Mesendoderm (in vitro differentiated cells): ENCODE results near the gene CLSTN2.
A peak's percentile ranks its signal among the peaks of the same experiment; 100 is the strongest.

Experiments used
- DNase-seq: peaks from one replicate; pipeline ENCODE4 v3.0.0; 2013
- H2AK5ac ChIP-seq: 2 replicates; pipeline ENCODE4 v1.6.1; 2013; ENCODE audit warnings: low read length, inconsistent platforms
- H2BK120ac ChIP-seq: 2 replicates; pipeline ENCODE4 v1.6.1; 2013; ENCODE audit warnings: low read depth, mild to moderate bottlenecking, low read length, moderate library complexity, mixed read lengths
- H2BK15ac ChIP-seq: replicated peaks from 2 replicates; pipeline ENCODE4 v1.6.1; 2013; ENCODE audit warnings: low read depth, mild to moderate bottlenecking, moderate library complexity
- H2BK5ac ChIP-seq: 2 replicates; pipeline ENCODE4 v1.6.1; 2013; ENCODE audit warnings: low read length, inconsistent platforms
- H3K18ac ChIP-seq: 2 replicates; pipeline ENCODE4 v1.6.1; 2013; ENCODE audit warnings: mild to moderate bottlenecking, low read length, mixed read lengths
- H3K23ac ChIP-seq: one replicate; pipeline ENCODE4 v1.6.1; 2013; ENCODE audit warnings: low read length
- H3K27ac ChIP-seq: 2 replicates; pipeline ENCODE4 v1.5.1; 2013; ENCODE audit warnings: low read depth, mild to moderate bottlenecking, inconsistent platforms, low read length, moderate library complexity
- H3K27me3 ChIP-seq: 2 replicates; pipeline ENCODE4 v1.6.1; 2013; ENCODE audit warnings: low read length, control low read depth, mild to moderate bottlenecking, inconsistent platforms; ENCODE audit not compliant: insufficient read depth, poor library complexity
- H3K36me3 ChIP-seq: 2 replicates; pipeline ENCODE4 v1.6.1; 2013; ENCODE audit warnings: low read length, inconsistent platforms; ENCODE audit not compliant: control insufficient read depth, insufficient read depth
- H3K4ac ChIP-seq: one replicate; pipeline ENCODE4 v1.6.1; 2013; ENCODE audit warnings: low read depth, mild to moderate bottlenecking, low read length, moderate library complexity
- H3K4me1 ChIP-seq: 2 replicates; pipeline ENCODE4 v1.6.1; 2013; ENCODE audit warnings: low read depth, low read length, inconsistent platforms; ENCODE audit not compliant: control insufficient read depth
- H3K4me2 ChIP-seq: 2 replicates; pipeline ENCODE4 v1.6.1; 2013; ENCODE audit warnings: low read length
- H3K4me3 ChIP-seq: 2 replicates; pipeline ENCODE4 v1.5.1; 2013; ENCODE audit warnings: mild to moderate bottlenecking, low read length
- H3K56ac ChIP-seq: one replicate; pipeline ENCODE4 v1.6.1; 2013; ENCODE audit warnings: low read length
- H3K79me1 ChIP-seq: 2 replicates; pipeline ENCODE4 v1.6.1; 2013; ENCODE audit warnings: low read length, inconsistent platforms
- H3K79me2 ChIP-seq: 2 replicates; pipeline ENCODE4 v1.6.1; 2013; ENCODE audit warnings: mild to moderate bottlenecking, low read length; ENCODE audit not compliant: control insufficient read depth, insufficient read depth
- H3K9ac ChIP-seq: 2 replicates; pipeline ENCODE4 v1.6.1; 2013; ENCODE audit warnings: low read length, inconsistent platforms
- H4K5ac ChIP-seq: one replicate; pipeline ENCODE4 v1.6.1; 2013; ENCODE audit warnings: low read length
- H4K8ac ChIP-seq: one replicate; pipeline ENCODE4 v1.6.1; 2013; ENCODE audit warnings: low read depth, mild to moderate bottlenecking, control low read depth, low read length, moderate library complexity
- WGBS: extraction: QIAGEN DNeasy Blood & Tissue Kit; methylation state at CpG from one replicate; pipeline ENCODE4 v1.1.7; 2013; ENCODE audit warnings: low lambda C conversion rate, missing lambda C conversion rate; ENCODE audit not compliant: insufficient coverage; ENCODE audit errors: extremely low coverage; 5-methylcytosine and 5-hydroxymethylcytosine counted together

The CLSTN2 gene

GRCh38 chr3:140427786-140428185 is 492.8 kb downstream of the CLSTN2 start:
- Histone ChIP-seq H3K27ac (no peak overlapping the region), H2AK5ac (no peak overlapping the region), H3K4me3 (no peak overlapping the region), H2BK5ac (no peak overlapping the region), H3K18ac (no peak overlapping the region), H3K9ac (no peak overlapping the region), H4K5ac (no peak overlapping the region), H3K56ac (peak overlapping the region; percentile 3), H3K4ac (no peak overlapping the region), H2BK15ac (no peak overlapping the region), H4K8ac (no peak overlapping the region), H3K27me3 (no peaks in the 10 kb centered on the region), H3K23ac (no peak overlapping the region), H3K4me2 (no peak overlapping the region), H3K4me1 (no peaks in the 10 kb centered on the region), H3K36me3 (no peaks in the 10 kb centered on the region), H3K79me1 (no peaks in the 10 kb centered on the region), H2BK120ac (no peak overlapping the region), H3K79me2 (no peaks in the 10 kb centered on the region)
- no peak for DNase-seq
- WGBS = no CpG with 5 or more reads among the region's 1 CpG

- no peak for DNase-seq
- H2AK5ac ChIP-seq = no peak overlapping the region
- H4K5ac ChIP-seq = no peak overlapping the region
- H3K18ac ChIP-seq = no peak overlapping the region
- no peaks in the 10 kb centered on the region for H3K4me1 ChIP-seq
- H3K9ac ChIP-seq = no peak overlapping the region
- no peak overlapping the region for H3K4me3 ChIP-seq
- H3K27ac ChIP-seq = no peak overlapping the region
- H3K4me2 ChIP-seq = no peak overlapping the region
- H3K79me2 ChIP-seq = no peaks in the 10 kb centered on the region
- no peak overlapping the region for H2BK5ac ChIP-seq
- H3K79me1 ChIP-seq = no peaks in the 10 kb centered on the region
- H2BK15ac ChIP-seq = no peak overlapping the region
- WGBS = no CpG with 5 or more reads among the region's 3 CpGs
- H3K23ac ChIP-seq = no peak overlapping the region
- no peak overlapping the region for H4K8ac ChIP-seq
- no peaks in the 10 kb centered on the region for H3K27me3 ChIP-seq
- no peak overlapping the region for H3K56ac ChIP-seq
- no peak overlapping the region for H2BK120ac ChIP-seq
- no peak overlapping the region for H3K4ac ChIP-seq
- H3K36me3 ChIP-seq = no peaks in the 10 kb centered on the region
Observed at GRCh38 chr3:140428380-140428779, 493.4 kb downstream of the CLSTN2 start.

- no peak overlapping the region for H2BK15ac ChIP-seq
- no peaks in the 10 kb centered on the region for H3K36me3 ChIP-seq
- no peaks in the 10 kb centered on the region for H3K4me1 ChIP-seq
- no peak overlapping the region for H3K4me2 ChIP-seq
- H3K23ac ChIP-seq = no peak overlapping the region
- H3K27ac ChIP-seq = no peak overlapping the region
- no peak overlapping the region for H3K56ac ChIP-seq
- no peaks in the 10 kb centered on the region for H3K79me1 ChIP-seq
- no peak overlapping the region for H3K4ac ChIP-seq
- WGBS = no CpG with 5 or more reads among the region's 1 CpG
- H3K27me3 ChIP-seq = no peaks in the 10 kb centered on the region
- H3K4me3 ChIP-seq = no peak overlapping the region
- H3K18ac ChIP-seq = no peak overlapping the region
- H2BK120ac ChIP-seq = no peak overlapping the region
- no peak overlapping the region for H2AK5ac ChIP-seq
- no peak overlapping the region for H2BK5ac ChIP-seq
- no peak for DNase-seq
- no peak overlapping the region for H4K8ac ChIP-seq
- H3K79me2 ChIP-seq = no peaks in the 10 kb centered on the region
- H3K9ac ChIP-seq = no peak overlapping the region
- no peak overlapping the region for H4K5ac ChIP-seq
Observed at GRCh38 chr3:140429791-140430190, 494.8 kb downstream of the CLSTN2 start.

GRCh38 chr3:140430494-140430893 is 495.5 kb downstream of the CLSTN2 start:
- Histone ChIP-seq H3K79me1 (no peaks in the 10 kb centered on the region), H2BK120ac (no peak overlapping the region), H3K27ac (no peak overlapping the region), H3K79me2 (no peaks in the 10 kb centered on the region), H3K4me1 (no peaks in the 10 kb centered on the region), H3K4ac (no peak overlapping the region), H4K8ac (no peak overlapping the region), H3K36me3 (no peaks in the 10 kb centered on the region), H3K4me3 (no peak overlapping the region), H3K18ac (no peak overlapping the region), H3K4me2 (no peak overlapping the region), H4K5ac (no peak overlapping the region), H3K56ac (no peak overlapping the region), H3K23ac (no peak overlapping the region), H2AK5ac (no peak overlapping the region), H2BK15ac (no peak overlapping the region), H3K27me3 (no peaks in the 10 kb centered on the region), H2BK5ac (no peak overlapping the region), H3K9ac (no peak overlapping the region)
- no peak for DNase-seq
- no CpG with 5 or more reads among the region's 7 CpGs for WGBS

- Histone ChIP-seq H3K36me3 (no peaks in the 10 kb centered on the region), H3K4me3 (no peak overlapping the region), H2BK120ac (no peak overlapping the region), H3K4ac (no peak overlapping the region), H3K79me2 (no peaks in the 10 kb centered on the region), H2BK15ac (no peak overlapping the region), H3K56ac (no peak overlapping the region), H3K23ac (no peak overlapping the region), H3K18ac (no peak overlapping the region), H3K9ac (no peak overlapping the region), H2BK5ac (no peak overlapping the region), H4K5ac (no peak overlapping the region), H3K79me1 (no peaks in the 10 kb centered on the region), H3K27me3 (no peaks in the 10 kb centered on the region), H4K8ac (no peak overlapping the region), H3K27ac (no peak overlapping the region), H2AK5ac (no peak overlapping the region), H3K4me1 (no peaks in the 10 kb centered on the region), H3K4me2 (no peak overlapping the region)
- WGBS = no CpG with 5 or more reads among the region's 8 CpGs
- peak; percentile 21 for DNase-seq
Observed at GRCh38 chr3:140432229-140432669, 497.3 kb downstream of the CLSTN2 start.

GRCh38 chr3:140433431-140433830 is 498.4 kb downstream of the CLSTN2 start:
- Histone ChIP-seq H3K4me2 (no peak overlapping the region), H3K27me3 (no peaks in the 10 kb centered on the region), H3K36me3 (no peaks in the 10 kb centered on the region), H3K23ac (no peak overlapping the region), H3K79me2 (no peaks in the 10 kb centered on the region), H3K4me1 (no peaks in the 10 kb centered on the region), H2BK5ac (no peak overlapping the region), H2BK120ac (no peak overlapping the region), H2AK5ac (no peak overlapping the region), H3K56ac (no peak overlapping the region), H3K27ac (no peak overlapping the region), H3K4ac (no peak overlapping the region), H3K79me1 (no peaks in the 10 kb centered on the region), H3K4me3 (no peak overlapping the region), H3K18ac (no peak overlapping the region), H4K5ac (no peak overlapping the region), H3K9ac (no peak overlapping the region), H4K8ac (no peak overlapping the region), H2BK15ac (no peak overlapping the region)
- no peak for DNase-seq
- no CpG with 5 or more reads among the region's 2 CpGs for WGBS
